ENCODE measurements around the gene ADGRA1.

- TF ChIP-seq, protein P1, sequence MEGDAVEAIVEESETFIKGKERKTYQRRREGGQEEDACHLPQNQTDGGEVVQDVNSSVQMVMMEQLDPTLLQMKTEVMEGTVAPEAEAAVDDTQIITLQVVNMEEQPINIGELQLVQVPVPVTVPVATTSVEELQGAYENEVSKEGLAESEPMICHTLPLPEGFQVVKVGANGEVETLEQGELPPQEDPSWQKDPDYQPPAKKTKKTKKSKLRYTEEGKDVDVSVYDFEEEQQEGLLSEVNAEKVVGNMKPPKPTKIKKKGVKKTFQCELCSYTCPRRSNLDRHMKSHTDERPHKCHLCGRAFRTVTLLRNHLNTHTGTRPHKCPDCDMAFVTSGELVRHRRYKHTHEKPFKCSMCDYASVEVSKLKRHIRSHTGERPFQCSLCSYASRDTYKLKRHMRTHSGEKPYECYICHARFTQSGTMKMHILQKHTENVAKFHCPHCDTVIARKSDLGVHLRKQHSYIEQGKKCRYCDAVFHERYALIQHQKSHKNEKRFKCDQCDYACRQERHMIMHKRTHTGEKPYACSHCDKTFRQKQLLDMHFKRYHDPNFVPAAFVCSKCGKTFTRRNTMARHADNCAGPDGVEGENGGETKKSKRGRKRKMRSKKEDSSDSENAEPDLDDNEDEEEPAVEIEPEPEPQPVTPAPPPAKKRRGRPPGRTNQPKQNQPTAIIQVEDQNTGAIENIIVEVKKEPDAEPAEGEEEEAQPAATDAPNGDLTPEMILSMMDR (IDR thresholded peaks at IDR 0.05), result no peak
- no peak for TF ChIP-seq POLR2A (IDR thresholded peaks at IDR 0.05)
Observed at GRCh38 chr10:133173860-133174640, 86.3 kb downstream of the ADGRA1 start.
